Uterus (tissue), 4 donors: Measurements from ENCODE around the gene ACVR1. TPM values are rescaled to one million over a fixed set of nuclear protein-coding genes. Genes with fewer than 3 reads are reported as not detected.
A peak's percentile ranks its signal among the peaks of the same experiment; 100 is the strongest.
"Not testable (repeated sequence)": the region's sequence is repeated elsewhere in the genome, so short reads cannot be mapped to it uniquely, and the experiment has no call there.

ENCODE experiments used
- DNase-seq, 2 donors: peaks; one replicate each; pipeline ENCODE4 v3.0.0-alpha.2; 2019 to 2020
- H3K27ac ChIP-seq, 2 donors: fragments of 200-600 bp; sonication (generic); 1 replicate in 1 of 2; 2 replicates in 1 of 2; pipeline ENCODE4 v1.5.1; 2016 to 2018
- H3K27me3 ChIP-seq, 2 donors: fragments of 200-600 bp; sonication (generic); one replicate each; pipeline ENCODE4 v1.5.1; 2018 to 2019; ENCODE audit warnings: control low read depth in 1 of 2
- H3K36me3 ChIP-seq, 2 donors: fragments of 200-600 bp; sonication (generic); one replicate each; pipeline ENCODE4 v1.5.1; 2019; ENCODE audit warnings: control low read depth in 1 of 2
- H3K4me1 ChIP-seq, 2 donors: fragments of 200-600 bp; sonication (generic); one replicate each; pipeline ENCODE4 v1.5.1; 2018 to 2019; ENCODE audit warnings: control low read depth in 1 of 2
- H3K4me3 ChIP-seq, 2 donors: fragments of 200-600 bp; sonication (generic); 1 replicate in 1 of 2; 2 replicates in 1 of 2; pipeline ENCODE4 v1.5.1; 2018 to 2019; ENCODE audit warnings: mild to moderate bottlenecking in 1 of 2
- H3K9me3 ChIP-seq, 2 donors: fragments of 200-600 bp; sonication (generic); one replicate each; pipeline ENCODE4 v1.5.1; 2019; ENCODE audit warnings: control low read depth in 1 of 2
- CTCF ChIP-seq, 4 experiments: fragments of 200-600 bp in 2 of 4; fragments of 450-650 bp in 2 of 4; sonication (generic) in 2 of 4; IDR thresholded peaks; one replicate each; pipeline ENCODE4 v1.5.1; 2016 to 2019; ENCODE audit warnings: antibody characterized with exemption in 4 of 4, mild to moderate bottlenecking in 2 of 4, moderate library complexity in 1 of 4
- POLR2A ChIP-seq, 2 donors: fragments of 450-650 bp; IDR thresholded peaks; one replicate each; pipeline ENCODE4 v1.6.1; 2016; ENCODE audit warnings: antibody characterized with exemption in 2 of 2, mild to moderate bottlenecking in 1 of 2, moderate library complexity in 1 of 2
- intact Hi-C: fragments of 100-400 bp; cut with DNase I; formaldehyde crosslinking; loops from one replicate; pipeline ENCODE4 v1.15.1; 2023; ENCODE audit warnings: low total_unique reads
- total RNA-seq, 4 donors: library from RNA; depleted of rRNA in 3 of 4; stranded (reverse); fragments of >200 nt in 3 of 4; gene quantifications; one replicate each; pipeline versions ENCODE4 v1.1.0 to v1.2.4, GENCODE V29; 2014 to 2023
- donor health status: DM: yes; HTN: yes; CAD: no.

ACVR1 gene
- total RNA-seq, 4 donors from 2014 or later, result 30.3 to 398 (median 46.7) TPM

GRCh38 chr2:157831573-157832315 lies 44.4 kb downstream of the ACVR1 start:
- no peaks in the 10 kb centered on the region for H3K36me3 ChIP-seq
- intact Hi-C loops, result no loop called here

GRCh38 chr2:157830696-157831570 lies 45.2 kb downstream of the ACVR1 start:
- Histone ChIP-seq H3K27ac (peak overlapping the region; percentile 86 to 96), H3K9me3 (no peaks in the 10 kb centered on the region), H3K36me3 (no peaks in the 10 kb centered on the region), H3K4me1 (no peaks in the 10 kb centered on the region), H3K27me3 (no peaks in the 10 kb centered on the region), H3K4me3 (no peak overlapping the region)
- intact Hi-C loops, result no loop called here
- DNase-seq, result peak in 1 of 2 donors; percentile 68
- no peak for TF ChIP-seq CTCF (IDR thresholded peaks at IDR 0.05)
- TF ChIP-seq POLR2A (IDR thresholded peaks at IDR 0.05), result no peak

More at GRCh38 chr2:157831573-157832315, 44.4 kb downstream of the ACVR1 start:
- peak overlapping the region; percentile 86 to 96 for H3K27ac ChIP-seq
- TF ChIP-seq POLR2A (IDR thresholded peaks at IDR 0.05), result no peak
- no peak for TF ChIP-seq CTCF (IDR thresholded peaks at IDR 0.05)
- H3K4me3 ChIP-seq, result no peak overlapping the region
- H3K27me3 ChIP-seq, result no peaks in the 10 kb centered on the region
- no peak for DNase-seq
- H3K9me3 ChIP-seq, result no peaks in the 10 kb centered on the region
- no peaks in the 10 kb centered on the region for H3K4me1 ChIP-seq

GRCh38 chr2:157830266-157830665 lies 45.9 kb downstream of the ACVR1 start:
- Histone ChIP-seq H3K9me3 (no peaks in the 10 kb centered on the region), H3K27me3 (no peaks in the 10 kb centered on the region), H3K4me1 (no peaks in the 10 kb centered on the region), H3K4me3 (no peak overlapping the region), H3K27ac (peak overlapping the region; percentile 56 to 96), H3K36me3 (no peaks in the 10 kb centered on the region)
- no peak for TF ChIP-seq POLR2A (IDR thresholded peaks at IDR 0.05)
- no peak for TF ChIP-seq CTCF (IDR thresholded peaks at IDR 0.05)
- intact Hi-C loops, result no loop called here
- no peak for DNase-seq

GRCh38 chr2:157827377-157827776 lies 48.8 kb downstream of the ACVR1 start:
- Histone ChIP-seq H3K9me3 (no peaks in the 10 kb centered on the region), H3K4me3 (no peak overlapping the region), H3K4me1 (no peaks in the 10 kb centered on the region), H3K27me3 (no peaks in the 10 kb centered on the region), H3K36me3 (no peaks in the 10 kb centered on the region), H3K27ac (no peak overlapping the region)
- intact Hi-C loops, result no loop called here
- no peak for DNase-seq
- TF ChIP-seq POLR2A (IDR thresholded peaks at IDR 0.05) (no peak), CTCF (IDR thresholded peaks at IDR 0.05) (no peak)

- DNase-seq, H3K27ac ChIP-seq, H3K27me3 ChIP-seq, H3K4me3 ChIP-seq, H3K36me3 ChIP-seq, H3K9me3 ChIP-seq, intact Hi-C loops, H3K4me1 ChIP-seq: not testable (repeated sequence)
Measured at GRCh38 chr2:157826644-157827043, 49.5 kb downstream of the ACVR1 start.
